ENCODE measurements around the gene SGO2.

DNA sequence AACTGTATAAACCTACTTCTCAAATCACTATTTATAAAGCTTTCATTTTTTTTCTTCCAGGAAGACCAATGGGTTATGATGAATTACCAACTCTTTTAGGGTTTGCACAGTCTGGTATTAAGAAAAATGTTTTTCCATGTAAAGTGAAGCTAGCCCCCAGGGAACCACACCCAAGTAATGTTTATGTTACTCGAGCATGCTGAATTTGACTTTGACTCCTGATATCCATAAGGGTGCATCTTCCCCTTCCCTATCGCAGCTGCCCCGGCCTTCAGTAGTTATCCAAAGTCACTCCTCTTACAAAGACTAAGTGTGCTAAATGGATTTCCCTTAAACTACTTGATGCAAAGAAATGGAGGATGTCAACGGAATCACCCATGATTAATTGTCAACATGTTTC lies 37.8 kb upstream of the SGO2 start:
- TF ChIP-seq POLR2A (IDR thresholded peaks at IDR 0.05; ENCODE audit: low read depth) (no peak), EP300 (IDR thresholded peaks at IDR 0.05) (no peak)
- TF ChIP-seq, protein P1, sequence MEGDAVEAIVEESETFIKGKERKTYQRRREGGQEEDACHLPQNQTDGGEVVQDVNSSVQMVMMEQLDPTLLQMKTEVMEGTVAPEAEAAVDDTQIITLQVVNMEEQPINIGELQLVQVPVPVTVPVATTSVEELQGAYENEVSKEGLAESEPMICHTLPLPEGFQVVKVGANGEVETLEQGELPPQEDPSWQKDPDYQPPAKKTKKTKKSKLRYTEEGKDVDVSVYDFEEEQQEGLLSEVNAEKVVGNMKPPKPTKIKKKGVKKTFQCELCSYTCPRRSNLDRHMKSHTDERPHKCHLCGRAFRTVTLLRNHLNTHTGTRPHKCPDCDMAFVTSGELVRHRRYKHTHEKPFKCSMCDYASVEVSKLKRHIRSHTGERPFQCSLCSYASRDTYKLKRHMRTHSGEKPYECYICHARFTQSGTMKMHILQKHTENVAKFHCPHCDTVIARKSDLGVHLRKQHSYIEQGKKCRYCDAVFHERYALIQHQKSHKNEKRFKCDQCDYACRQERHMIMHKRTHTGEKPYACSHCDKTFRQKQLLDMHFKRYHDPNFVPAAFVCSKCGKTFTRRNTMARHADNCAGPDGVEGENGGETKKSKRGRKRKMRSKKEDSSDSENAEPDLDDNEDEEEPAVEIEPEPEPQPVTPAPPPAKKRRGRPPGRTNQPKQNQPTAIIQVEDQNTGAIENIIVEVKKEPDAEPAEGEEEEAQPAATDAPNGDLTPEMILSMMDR (IDR thresholded peaks at IDR 0.05) = no peak
